ENCODE data around the gene KRT31. TPM values are rescaled to one million over a fixed set of nuclear protein-coding genes. Genes with fewer than 3 reads are reported as not detected.

KRT31 gene
- total RNA-seq, 2 donors from 2014 or later: not detected

DNA sequence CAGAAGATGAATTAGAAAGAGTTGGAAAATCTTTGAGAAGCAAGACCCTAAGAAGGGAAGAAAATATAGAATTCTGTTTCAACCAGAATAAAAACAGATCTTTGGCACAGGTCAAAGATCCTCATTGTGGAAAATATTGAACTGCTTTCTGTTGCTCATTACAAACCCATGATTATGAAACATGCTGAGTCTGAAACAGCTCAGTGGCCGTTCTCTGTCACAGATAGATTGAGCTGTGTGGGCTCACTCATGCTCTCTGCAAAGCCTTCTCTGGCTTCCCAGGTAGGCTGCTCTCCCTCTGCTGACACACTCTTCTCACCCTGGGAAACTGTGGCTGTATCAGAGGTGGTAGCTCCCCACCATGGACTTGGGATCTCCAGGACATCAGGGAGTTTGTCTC, 46.8 kb upstream of the KRT31 start:
- Histone ChIP-seq H3K9ac (ENCODE audit: extremely low read depth, low read length, poor library complexity, severe bottlenecking) (no peak overlapping the region), H3K9me3 (ENCODE audit: control insufficient read depth, low read length) (no peaks in the 10 kb centered on the region), H3K4me3 (ENCODE audit: low read length) (no peak overlapping the region), H3K36me3 (ENCODE audit: control insufficient read depth, insufficient read depth, low read length) (no peaks in the 10 kb centered on the region), H3K27me3 (ENCODE audit: control insufficient read depth, insufficient read depth, low read length, poor library complexity, severe bottlenecking) (no peaks in the 10 kb centered on the region), H3K27ac (ENCODE audit: low read depth, low read length) (no peak overlapping the region), H3K4me1 (ENCODE audit: control insufficient read depth, insufficient read depth, low read length) (no peaks in the 10 kb centered on the region)
- peaks cover 12% of the 10 kb centered on the region for H3K27me3 Mint-ChIP-seq (ENCODE audit: insufficient read depth)
- DNase-seq: no peak
- 88 to 91% methylated on average over 1 of the region's 1 CpG for WGBS, 2 experiments (ENCODE audit: insufficient coverage in 1 of 2, insufficient read length in 1 of 2)
- H3K36me3 Mint-ChIP-seq (ENCODE audit: low read depth): no peaks in the 10 kb centered on the region
- TF ChIP-seq, protein P1, sequence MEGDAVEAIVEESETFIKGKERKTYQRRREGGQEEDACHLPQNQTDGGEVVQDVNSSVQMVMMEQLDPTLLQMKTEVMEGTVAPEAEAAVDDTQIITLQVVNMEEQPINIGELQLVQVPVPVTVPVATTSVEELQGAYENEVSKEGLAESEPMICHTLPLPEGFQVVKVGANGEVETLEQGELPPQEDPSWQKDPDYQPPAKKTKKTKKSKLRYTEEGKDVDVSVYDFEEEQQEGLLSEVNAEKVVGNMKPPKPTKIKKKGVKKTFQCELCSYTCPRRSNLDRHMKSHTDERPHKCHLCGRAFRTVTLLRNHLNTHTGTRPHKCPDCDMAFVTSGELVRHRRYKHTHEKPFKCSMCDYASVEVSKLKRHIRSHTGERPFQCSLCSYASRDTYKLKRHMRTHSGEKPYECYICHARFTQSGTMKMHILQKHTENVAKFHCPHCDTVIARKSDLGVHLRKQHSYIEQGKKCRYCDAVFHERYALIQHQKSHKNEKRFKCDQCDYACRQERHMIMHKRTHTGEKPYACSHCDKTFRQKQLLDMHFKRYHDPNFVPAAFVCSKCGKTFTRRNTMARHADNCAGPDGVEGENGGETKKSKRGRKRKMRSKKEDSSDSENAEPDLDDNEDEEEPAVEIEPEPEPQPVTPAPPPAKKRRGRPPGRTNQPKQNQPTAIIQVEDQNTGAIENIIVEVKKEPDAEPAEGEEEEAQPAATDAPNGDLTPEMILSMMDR (conservative IDR thresholded peaks at IDR 0.05): no peak
- H3K9me3 Mint-ChIP-seq: no peaks in the 10 kb centered on the region
- H3K4me3 Mint-ChIP-seq: no peak overlapping the region
- H3K27ac Mint-ChIP-seq: no peak overlapping the region
- no peaks in the 10 kb centered on the region for H3K4me1 Mint-ChIP-seq

DNA sequence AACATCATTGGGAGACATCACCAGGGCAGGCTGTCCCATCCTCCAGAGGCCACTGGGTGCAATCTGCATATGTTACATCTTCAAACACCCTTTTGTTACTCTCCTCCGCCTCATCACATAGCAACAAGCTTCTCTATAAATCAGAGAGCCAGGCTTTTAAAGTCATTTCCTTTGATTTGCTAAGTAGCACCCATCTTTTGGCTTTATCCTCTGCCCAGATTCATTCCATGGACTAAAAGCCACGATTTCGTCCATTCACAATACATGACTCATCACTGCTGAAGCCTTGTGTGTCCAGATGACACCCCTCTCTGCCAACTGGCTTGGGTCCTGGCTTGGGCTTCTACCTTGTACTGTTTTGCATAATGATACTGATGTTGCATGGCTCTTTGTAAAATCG, 45.3 kb upstream of the KRT31 start:
- H3K27ac ChIP-seq (ENCODE audit: low read depth, low read length): no peak overlapping the region
- Mint-ChIP-seq H3K4me3 (no peak overlapping the region), H3K27me3 (ENCODE audit: insufficient read depth) (peaks cover 7% of the 10 kb centered on the region), H3K4me1 (no peaks in the 10 kb centered on the region), H3K27ac (no peak overlapping the region), H3K9me3 (no peaks in the 10 kb centered on the region), H3K36me3 (ENCODE audit: low read depth) (no peaks in the 10 kb centered on the region)
- TF ChIP-seq, protein P1 (conservative IDR thresholded peaks at IDR 0.05): no peak
- DNase-seq: no peak
- H3K4me1 ChIP-seq (ENCODE audit: control insufficient read depth, insufficient read depth, low read length): no peaks in the 10 kb centered on the region
- H3K9me3 ChIP-seq (ENCODE audit: control insufficient read depth, low read length): no peaks in the 10 kb centered on the region
- no peaks in the 10 kb centered on the region for H3K27me3 ChIP-seq (ENCODE audit: control insufficient read depth, insufficient read depth, low read length, poor library complexity, severe bottlenecking)
- H3K4me3 ChIP-seq (ENCODE audit: low read length): no peak overlapping the region
- 79 to 86% methylated on average over 4 of the region's 4 CpGs for WGBS, 2 experiments (ENCODE audit: insufficient coverage in 1 of 2, insufficient read length in 1 of 2)
- no peak overlapping the region for H3K9ac ChIP-seq (ENCODE audit: extremely low read depth, low read length, poor library complexity, severe bottlenecking)
- H3K36me3 ChIP-seq (ENCODE audit: control insufficient read depth, insufficient read depth, low read length): no peaks in the 10 kb centered on the region

DNA sequence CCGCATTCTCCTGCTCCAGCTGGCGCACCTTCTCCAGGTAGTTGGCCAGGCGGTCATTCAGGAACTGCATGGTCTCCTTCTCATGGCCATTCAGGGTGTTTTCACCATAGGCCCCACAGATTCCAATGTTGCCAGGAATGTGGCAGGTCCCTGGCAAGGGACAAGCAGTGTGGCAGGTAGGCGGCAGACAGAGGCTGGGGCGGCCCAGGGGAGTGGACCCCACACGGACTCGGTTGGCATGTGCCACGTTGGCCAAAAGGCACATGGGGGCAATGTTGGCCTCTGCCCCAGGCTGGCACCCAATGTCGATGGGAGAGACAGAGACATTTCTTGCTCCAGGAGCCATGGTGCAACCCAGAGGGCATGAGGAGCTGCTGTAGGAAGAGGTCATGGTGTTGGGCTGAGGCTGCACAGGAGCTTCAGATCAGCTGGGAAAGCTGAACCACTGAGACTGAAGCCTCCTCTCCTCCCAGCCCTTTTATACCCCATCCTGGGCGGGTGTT, 43.2 kb upstream of the KRT31 start, which contains the start of gene KRT38:
TSS of gene KRT38 (minus strand) at position 453 of the 503 bp plus-strand sequence. CDS start at position 391, 62 bp downstream.
- no peaks in the 10 kb centered on the region for H3K36me3 ChIP-seq (ENCODE audit: control insufficient read depth, insufficient read depth, low read length)
- TF ChIP-seq, protein P1 (conservative IDR thresholded peaks at IDR 0.05): no peak
- no peaks in the 10 kb centered on the region for H3K27me3 ChIP-seq (ENCODE audit: control insufficient read depth, insufficient read depth, low read length, poor library complexity, severe bottlenecking)
- H3K27me3 Mint-ChIP-seq (ENCODE audit: insufficient read depth): peaks cover 7% of the 10 kb centered on the region
- no peaks in the 10 kb centered on the region for H3K36me3 Mint-ChIP-seq (ENCODE audit: low read depth)
- no peak within 1 kb of the TSS for H3K27ac Mint-ChIP-seq
- WGBS, 2 experiments (ENCODE audit: insufficient coverage in 1 of 2, insufficient read length in 1 of 2): 90 to 94% methylated on average over 9 to 10 of the region's 10 CpGs
- H3K9me3 Mint-ChIP-seq: no peaks in the 10 kb centered on the region
- H3K9me3 ChIP-seq (ENCODE audit: control insufficient read depth, low read length): no peaks in the 10 kb centered on the region
- H3K9ac ChIP-seq (ENCODE audit: extremely low read depth, low read length, poor library complexity, severe bottlenecking): no peak within 1 kb of the TSS
- no peaks in the 10 kb centered on the region for H3K4me1 ChIP-seq (ENCODE audit: control insufficient read depth, insufficient read depth, low read length)
- no peaks in the 10 kb centered on the region for H3K4me1 Mint-ChIP-seq
- no peak within 1 kb of the TSS for H3K4me3 ChIP-seq (ENCODE audit: low read length)
- H3K27ac ChIP-seq (ENCODE audit: low read depth, low read length): no peak within 1 kb of the TSS
- no peak within 1 kb of the TSS for H3K4me3 Mint-ChIP-seq
- DNase-seq: no peak

Measured in endodermal cell (in vitro differentiated cells).